B cell (primary cell): ENCODE results near the gene ADARB2. TPM values are rescaled to one million over a fixed set of nuclear protein-coding genes. Genes with fewer than 3 reads are reported as not detected.

ENCODE experiments used
- ATAC-seq: fragments of 200-7000 bp; cut with Tn5 transposase; one replicate; pipeline ENCODE4 v1.10.0; 2021; ENCODE audit warnings: low read depth, mild to moderate bottlenecking, moderate number of reproducible peaks, moderate library complexity
- CTCF ChIA-PET: fragments of 350-600 bp; sonication (Branson Sonifier 250); formaldehyde crosslinking; loops from one replicate; lab custom pipeline; 2021; ENCODE audit warnings: antibody characterized with exemption, inconsistent platforms; lab: Charles Lee
- POLR2A ChIA-PET: fragments of 350-600 bp; sonication (Branson Sonifier 250); formaldehyde crosslinking; loops from one replicate; lab custom pipeline; 2021; ENCODE audit warnings: antibody characterized with exemption; lab: Charles Lee
- DNase-seq: peaks from one replicate; pipeline ENCODE4 v3.0.0; 2013
- H2AFZ ChIP-seq: 2 replicates; pipeline ENCODE4 v1.6.1; 2012; ENCODE audit warnings: mild to moderate bottlenecking, low read depth, low read length; ENCODE audit not compliant: insufficient read depth, poor library complexity, severe bottlenecking
- H3K27ac ChIP-seq, 2 donors: 1 replicate in 1 of 2; 2 replicates in 1 of 2; pipeline ENCODE4 v1.5.1; 2012 to 2013; ENCODE audit warnings: low read length in 2 of 2, mild to moderate bottlenecking in 2 of 2, moderate library complexity in 1 of 2
- H3K27me3 ChIP-seq, 4 experiments: fragments of 200-600 bp in 1 of 4; sonication (generic) in 1 of 4; replicated peaks in 1 of 4; 1 replicate in 2 of 4; 2 replicates in 2 of 4; pipeline versions ENCODE4 v1.6.1 to v1.7.0; 2013 to 2016; ENCODE audit warnings: low read length in 3 of 4, mild to moderate bottlenecking in 2 of 4, mixed read lengths in 1 of 4, moderate library complexity in 1 of 4; ENCODE audit not compliant: insufficient read depth in 4 of 4, control insufficient read depth in 3 of 4; ENCODE audit errors: control extremely low read depth in 1 of 4
- H3K36me3 ChIP-seq, 2 experiments: replicated peaks in 1 of 2; 1 replicate in 1 of 2; 2 replicates in 1 of 2; pipeline versions ENCODE4 v1.6.1 to v1.7.1; 2013; ENCODE audit warnings: low read length in 1 of 2; ENCODE audit not compliant: insufficient read depth in 2 of 2, control insufficient read depth in 1 of 2; ENCODE audit errors: control extremely low read depth in 1 of 2, extremely low read depth in 1 of 2
- H3K4me1 ChIP-seq, 2 donors: fragments of 200-600 bp in 1 of 2; sonication (generic) in 1 of 2; 1 replicate in 1 of 2; 2 replicates in 1 of 2; pipeline versions ENCODE4 v1.5.1 to v1.6.1; 2013 to 2017; ENCODE audit warnings: low read length in 2 of 2; ENCODE audit not compliant: control insufficient read depth in 2 of 2, insufficient read depth in 2 of 2
- H3K4me2 ChIP-seq: replicated peaks from 2 replicates; pipeline ENCODE3; 2012; ENCODE audit warnings: mild to moderate bottlenecking, low read depth, low read length; ENCODE audit not compliant: poor library complexity, severe bottlenecking
- H3K4me3 ChIP-seq, 5 experiments: fragments of 200-600 bp in 1 of 5; sonication (generic) in 1 of 5; 1 replicate in 3 of 5; 2 replicates in 2 of 5; pipeline versions ENCODE4 v1.5.1 to v1.7.0; 2011 to 2016; ENCODE audit warnings: low read length in 4 of 5, mild to moderate bottlenecking in 4 of 5, low read depth in 2 of 5, control low read depth in 1 of 5, moderate library complexity in 1 of 5; ENCODE audit not compliant: insufficient read depth in 1 of 5; ENCODE audit errors: control extremely low read depth in 1 of 5, extremely low read depth in 1 of 5
- H3K79me2 ChIP-seq: fragments of 200-600 bp; sonication (generic); one replicate; pipeline ENCODE4 v1.6.0; 2016; ENCODE audit warnings: low read length; ENCODE audit not compliant: control insufficient read depth, insufficient read depth
- H3K9ac ChIP-seq: fragments of 200-600 bp; sonication (generic); 2 replicates; pipeline ENCODE4 v1.6.1; 2017; ENCODE audit warnings: mild to moderate bottlenecking, low read length, moderate library complexity
- H3K9me3 ChIP-seq, 3 donors: one replicate each; pipeline versions ENCODE4 v1.6.1 to v1.7.1; 2013; ENCODE audit warnings: low read length in 2 of 3; ENCODE audit not compliant: control insufficient read depth in 2 of 3, insufficient read depth in 1 of 3; ENCODE audit errors: control extremely low read depth in 1 of 3
- H4K20me1 ChIP-seq: 2 replicates; pipeline ENCODE4 v1.6.0; 2012; ENCODE audit warnings: mild to moderate bottlenecking, low read length; ENCODE audit not compliant: insufficient read depth, control insufficient read depth, poor library complexity, severe bottlenecking
- H3K27ac Mint-ChIP-seq: one replicate; pipeline ENCODE4 v1.8.0; 2021; ENCODE audit warnings: mixed read lengths
- H3K27me3 Mint-ChIP-seq: one replicate; pipeline ENCODE4 v1.8.0; 2021; ENCODE audit warnings: mixed read lengths
- H3K4me1 Mint-ChIP-seq: one replicate; pipeline ENCODE4 v1.8.0; 2021; ENCODE audit warnings: mixed read lengths
- H3K4me3 Mint-ChIP-seq: one replicate; pipeline ENCODE4 v1.8.0; 2021; ENCODE audit warnings: mixed read lengths
- H3K9me3 Mint-ChIP-seq: one replicate; pipeline ENCODE4 v1.8.0; 2022; ENCODE audit warnings: mixed read lengths; ENCODE audit not compliant: insufficient read depth
- EZH2 ChIP-seq: IDR thresholded peaks from 2 replicates; pipeline ENCODE4 v1.6.1; 2012; ENCODE audit warnings: borderline replicate concordance, low read depth, mild to moderate bottlenecking, moderate library complexity, low read length; ENCODE audit not compliant: insufficient read depth, poor library complexity, severe bottlenecking
- WGBS: methylation state at CpG from one replicate; pipeline ENCODE4 v1.1.5; 2013; ENCODE audit warnings: missing lambda C conversion rate; ENCODE audit not compliant: insufficient coverage; 5-methylcytosine and 5-hydroxymethylcytosine counted together
- intact Hi-C: fragments of 100-400 bp; cut with micrococcal nuclease; formaldehyde crosslinking; loops from one replicate; pipeline ENCODE4 v1.10.0; 2022
- polyA plus RNA-seq: library from polyadenylated mRNA; depleted of rRNA; stranded (reverse); fragments of >200 nt; gene quantifications from 2 replicates; pipeline ENCODE4 v1.2.3, GENCODE V29; 2012
- total RNA-seq, 2 donors: library from RNA; stranded (reverse); fragments of 120-200 nt in 1 of 2; gene quantifications; 1 replicate in 1 of 2; 2 replicates in 1 of 2; pipeline versions ENCODE4 v1.2.3 to v1.2.4, GENCODE V29; 2013 to 2022
- TF ChIP-seq, protein P1 (sequence below): fragments of 200-600 bp; IDR thresholded peaks from one replicate; pipeline ENCODE4 v1.8.0; 2022; ENCODE audit warnings: antibody characterized with exemption, mild to moderate bottlenecking

ADARB2 gene
- total and polyA plus RNA-seq, 2 donors (not counting 1 experiment from before 2014, with no cell fraction given) = 0.13 to 0.96 TPM

DNA sequence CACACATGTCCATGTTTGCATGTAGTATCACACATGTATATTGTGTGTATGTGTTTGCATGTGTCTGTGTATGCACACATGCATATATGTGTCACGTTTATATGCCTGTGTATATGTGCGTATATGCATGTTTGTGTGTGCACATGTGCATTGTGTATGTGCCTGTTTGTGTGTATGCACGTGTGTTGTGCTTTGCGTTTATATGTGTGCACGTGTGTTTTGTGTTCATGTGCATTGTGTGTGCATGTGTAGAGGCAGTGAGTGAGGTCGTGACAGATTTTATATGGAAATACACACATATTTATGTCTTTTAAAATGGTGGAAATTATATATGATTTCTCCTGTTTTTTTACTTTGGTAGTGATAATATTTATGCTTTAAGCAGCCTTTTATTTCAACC is 41.2 kb downstream of the ADARB2 start:
- Histone ChIP-seq H4K20me1 (no peaks in the 10 kb centered on the region), H3K4me3 (no peak overlapping the region), H3K4me2 (no peak overlapping the region), H3K27ac (no peak overlapping the region), H3K9me3 (peaks cover 0 to 3% (median 0%) of the 10 kb centered on the region in 3 donors), H3K4me1 (no peaks in the 10 kb centered on the region), H2AFZ (no peak overlapping the region), H3K9ac (no peak overlapping the region), H3K36me3 (no peaks in the 10 kb centered on the region), H3K27me3 (peaks cover 0 to 24% (median 3%) of the 10 kb centered on the region in 4 experiments), H3K79me2 (no peaks in the 10 kb centered on the region)
- ATAC-seq (no peak), DNase-seq (no peak)
- no peak overlapping the region for H3K27ac Mint-ChIP-seq
- no peak overlapping the region for H3K4me3 Mint-ChIP-seq
- H3K27me3 Mint-ChIP-seq = peaks cover 30% of the 10 kb centered on the region
- H3K9me3 Mint-ChIP-seq = no peaks in the 10 kb centered on the region
- CTCF ChIA-PET = no interaction called here
- TF ChIP-seq, protein P1, sequence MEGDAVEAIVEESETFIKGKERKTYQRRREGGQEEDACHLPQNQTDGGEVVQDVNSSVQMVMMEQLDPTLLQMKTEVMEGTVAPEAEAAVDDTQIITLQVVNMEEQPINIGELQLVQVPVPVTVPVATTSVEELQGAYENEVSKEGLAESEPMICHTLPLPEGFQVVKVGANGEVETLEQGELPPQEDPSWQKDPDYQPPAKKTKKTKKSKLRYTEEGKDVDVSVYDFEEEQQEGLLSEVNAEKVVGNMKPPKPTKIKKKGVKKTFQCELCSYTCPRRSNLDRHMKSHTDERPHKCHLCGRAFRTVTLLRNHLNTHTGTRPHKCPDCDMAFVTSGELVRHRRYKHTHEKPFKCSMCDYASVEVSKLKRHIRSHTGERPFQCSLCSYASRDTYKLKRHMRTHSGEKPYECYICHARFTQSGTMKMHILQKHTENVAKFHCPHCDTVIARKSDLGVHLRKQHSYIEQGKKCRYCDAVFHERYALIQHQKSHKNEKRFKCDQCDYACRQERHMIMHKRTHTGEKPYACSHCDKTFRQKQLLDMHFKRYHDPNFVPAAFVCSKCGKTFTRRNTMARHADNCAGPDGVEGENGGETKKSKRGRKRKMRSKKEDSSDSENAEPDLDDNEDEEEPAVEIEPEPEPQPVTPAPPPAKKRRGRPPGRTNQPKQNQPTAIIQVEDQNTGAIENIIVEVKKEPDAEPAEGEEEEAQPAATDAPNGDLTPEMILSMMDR = no peak
- no peak for TF ChIP-seq EZH2
- WGBS = 95% methylated on average over 4 of the region's 6 CpGs
- no peaks in the 10 kb centered on the region for H3K4me1 Mint-ChIP-seq
- POLR2A ChIA-PET = no interaction called here
- intact Hi-C loops = no loop called here

DNA sequence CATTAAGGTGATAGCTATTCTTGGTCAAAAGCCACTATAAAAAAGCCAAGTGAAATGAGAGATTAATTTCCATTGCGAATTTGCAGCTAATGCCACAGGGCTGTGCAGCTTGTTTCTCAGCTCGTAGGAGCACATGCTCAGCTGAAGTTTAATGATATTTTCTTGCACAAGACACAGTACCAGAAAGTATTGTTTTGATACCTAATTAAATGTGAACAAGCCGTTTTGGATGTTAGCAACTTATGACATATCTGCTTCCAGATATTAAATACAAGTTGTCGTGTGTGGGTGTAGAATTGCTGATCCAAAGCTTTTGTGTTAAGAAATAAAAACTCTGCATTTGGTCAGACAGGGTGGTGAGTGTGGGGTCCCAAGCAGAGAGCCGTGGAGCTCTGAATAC is 47.2 kb downstream of the ADARB2 start:
- Histone ChIP-seq H3K4me3 (no peak overlapping the region), H3K27me3 (peaks cover 0 to 36% (median 3%) of the 10 kb centered on the region in 4 experiments), H3K4me1 (no peaks in the 10 kb centered on the region), H2AFZ (no peak overlapping the region), H3K9ac (no peak overlapping the region), H3K9me3 (peaks cover 0 to 6% (median 0%) of the 10 kb centered on the region in 3 donors), H3K27ac (no peak overlapping the region), H3K36me3 (no peaks in the 10 kb centered on the region), H3K79me2 (no peaks in the 10 kb centered on the region), H3K4me2 (no peak overlapping the region), H4K20me1 (no peaks in the 10 kb centered on the region)
- intact Hi-C loops = no loop called here
- no peak overlapping the region for H3K4me3 Mint-ChIP-seq
- no peak for DNase-seq
- ChIA-PET POLR2A (no interaction called here), CTCF (no interaction called here)
- H3K27me3 Mint-ChIP-seq = peaks cover 55% of the 10 kb centered on the region
- no peaks in the 10 kb centered on the region for H3K4me1 Mint-ChIP-seq
- ATAC-seq = no peak
- 89% methylated on average over 2 of the region's 5 CpGs for WGBS
- H3K27ac Mint-ChIP-seq = no peak overlapping the region
- H3K9me3 Mint-ChIP-seq = no peaks in the 10 kb centered on the region
- TF ChIP-seq, protein P1 = no peak
- TF ChIP-seq EZH2 = no peak
